HG03354 (cell line): Measurements from ENCODE around the gene MAST3.
A peak's percentile ranks its signal among the peaks of the same experiment; 100 is the strongest.
"Not testable (repeated sequence)": the region's sequence is repeated elsewhere in the genome, so short reads cannot be mapped to it uniquely, and the experiment has no call there.

Experiments used
- ATAC-seq: cut with Tn5 transposase; IDR thresholded peaks from one replicate; pipeline ENCODE4 v1.9.1; 2021; ENCODE audit warnings: mild to moderate bottlenecking; ENCODE audit not compliant: unreplicated experiment, poor library complexity, severe bottlenecking

Gene MAST3

DNA sequence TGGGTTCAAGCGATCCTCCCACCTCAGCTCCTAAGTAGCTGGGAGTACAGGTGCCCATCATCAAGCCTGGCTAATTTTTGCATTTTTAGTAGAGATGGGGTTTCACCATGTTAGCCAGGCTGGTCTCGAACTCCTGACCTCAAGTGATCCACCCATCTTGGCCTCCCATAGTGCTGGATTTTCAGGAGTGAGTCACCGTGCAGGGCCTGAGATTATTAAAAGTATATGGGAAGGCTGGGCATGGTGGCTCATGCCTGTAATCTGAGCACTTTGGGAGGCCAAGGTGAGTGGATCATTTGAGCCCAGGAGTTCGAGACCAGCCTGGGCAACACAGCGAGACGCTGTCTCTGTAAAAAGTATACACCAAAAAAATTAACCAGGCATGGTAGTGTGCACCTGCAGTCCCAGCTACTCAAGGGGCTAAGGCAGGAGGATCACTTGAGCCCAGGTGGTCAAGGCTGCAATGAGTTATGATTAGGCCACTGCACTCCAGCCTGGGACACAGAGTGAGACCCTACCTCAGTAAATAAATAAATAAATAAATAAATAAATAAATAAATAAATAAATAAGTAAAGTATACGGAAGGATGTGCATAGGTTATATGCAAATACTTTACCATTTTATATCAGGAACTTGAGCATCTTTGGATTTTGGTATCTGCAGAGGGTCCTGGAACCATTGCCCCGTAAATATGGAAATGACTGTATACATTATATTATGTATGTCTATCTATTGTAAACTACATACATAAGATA, 11.7 kb upstream of the MAST3 start:
- no peak for ATAC-seq

DNA sequence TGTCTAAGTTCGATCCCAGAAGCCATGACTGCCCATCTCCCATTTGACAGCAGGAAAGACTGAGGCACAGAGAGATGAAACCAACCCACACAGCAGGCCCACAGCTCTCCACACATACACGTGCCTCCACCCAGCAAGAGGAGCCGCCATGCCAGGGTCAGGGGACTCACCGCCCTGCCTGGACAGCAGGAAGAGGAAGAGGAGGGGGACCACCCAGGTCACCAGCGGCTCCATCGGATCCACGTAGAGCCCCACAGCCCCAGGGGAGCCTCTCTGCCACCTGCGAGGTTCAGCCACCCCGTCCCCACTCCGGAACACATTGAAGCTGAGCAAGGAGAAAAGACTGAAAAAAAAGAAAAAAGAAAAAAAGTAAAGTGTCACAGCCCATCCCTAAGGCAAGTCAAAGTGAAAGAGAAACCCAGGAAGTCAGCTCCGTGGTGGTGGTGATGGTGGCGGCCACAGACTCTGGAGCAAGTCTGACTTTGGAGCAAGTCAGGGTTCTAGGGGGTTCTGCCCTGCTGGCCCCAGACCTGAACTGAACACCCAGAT, 10.9 kb upstream of the MAST3 start, which contains the start of gene IL12RB1:
IL12RB1 (minus strand) TSS at position 345 of the 549 bp plus-strand sequence; CDS start at position 234, 111 bp downstream.
- no peak for ATAC-seq

DNA sequence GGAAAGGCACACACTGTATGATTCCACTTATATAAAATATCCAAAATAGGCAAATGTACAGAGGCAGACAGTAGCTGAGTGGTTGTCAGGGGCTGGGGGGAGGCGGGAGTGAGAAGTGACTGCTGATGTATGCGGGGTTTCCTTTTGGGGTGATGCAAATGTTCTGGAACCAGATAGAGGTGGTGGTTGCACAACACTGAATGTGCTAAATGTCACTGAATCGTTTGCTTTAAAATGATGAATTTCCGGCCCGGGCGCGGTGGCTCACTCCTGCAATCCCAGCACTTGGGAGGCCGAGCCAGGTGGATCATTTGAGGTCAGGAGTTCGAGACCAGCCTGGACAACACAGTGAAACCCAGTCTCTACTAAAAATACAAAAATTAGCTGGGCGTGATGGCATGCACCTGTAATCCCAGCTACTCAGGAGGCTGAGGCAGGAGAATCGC, 8.5 kb upstream of the MAST3 start:
- ATAC-seq, result not testable (repeated sequence)

DNA sequence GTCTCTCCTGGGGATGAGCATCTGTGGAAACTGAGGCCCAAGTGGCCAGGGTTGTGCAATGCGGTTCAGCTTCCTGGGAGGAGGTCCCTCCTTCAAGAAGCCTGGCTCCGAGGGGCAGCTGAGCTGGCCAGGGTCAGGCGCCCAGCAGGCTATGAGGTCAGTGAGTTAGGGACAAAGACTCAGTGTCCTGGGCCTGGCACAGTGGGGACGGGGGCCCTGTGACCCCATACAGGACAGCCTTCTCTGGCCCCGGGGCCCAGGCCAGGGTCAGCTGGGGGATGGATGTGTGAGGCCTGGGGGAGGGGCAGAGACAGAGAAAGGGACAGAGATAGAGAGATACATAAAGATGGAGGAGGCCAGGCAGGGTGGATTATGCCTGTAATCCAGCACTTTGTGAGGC, 7.9 kb upstream of the MAST3 start:
- no peak for ATAC-seq

DNA sequence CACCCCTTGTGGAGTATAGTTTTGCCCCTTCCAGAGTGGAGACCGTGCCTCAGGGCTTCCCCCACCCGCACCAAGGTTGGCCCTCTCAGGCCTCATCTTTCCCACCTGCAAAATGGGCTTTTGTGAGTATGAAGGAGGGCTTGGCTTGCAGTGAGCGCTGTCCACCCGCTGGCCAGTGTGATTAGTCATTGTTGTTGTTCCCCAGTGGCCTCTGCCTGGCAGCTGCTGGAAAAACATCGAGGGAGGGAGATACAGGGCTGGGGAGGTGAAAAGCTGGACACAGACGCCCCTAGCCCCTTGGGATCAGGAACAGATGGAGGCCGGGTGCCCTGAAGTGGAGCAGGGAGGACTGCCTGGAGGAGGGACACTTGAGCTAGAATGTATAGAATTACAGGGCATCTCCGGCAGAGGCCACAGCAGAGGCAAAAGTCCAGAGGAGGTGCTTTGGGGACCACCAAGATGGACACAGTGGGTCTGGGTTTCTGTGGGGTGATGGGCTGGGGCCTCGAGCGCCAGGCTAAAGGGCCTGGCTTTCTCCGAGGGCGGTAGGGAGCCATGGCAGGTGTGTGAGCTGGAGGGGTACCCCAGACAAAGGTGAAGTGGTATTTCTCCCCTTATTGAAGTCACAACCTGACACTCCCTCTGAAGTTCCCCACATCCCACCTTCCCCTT, 6.9 kb upstream of the MAST3 start:
- no peak for ATAC-seq

DNA sequence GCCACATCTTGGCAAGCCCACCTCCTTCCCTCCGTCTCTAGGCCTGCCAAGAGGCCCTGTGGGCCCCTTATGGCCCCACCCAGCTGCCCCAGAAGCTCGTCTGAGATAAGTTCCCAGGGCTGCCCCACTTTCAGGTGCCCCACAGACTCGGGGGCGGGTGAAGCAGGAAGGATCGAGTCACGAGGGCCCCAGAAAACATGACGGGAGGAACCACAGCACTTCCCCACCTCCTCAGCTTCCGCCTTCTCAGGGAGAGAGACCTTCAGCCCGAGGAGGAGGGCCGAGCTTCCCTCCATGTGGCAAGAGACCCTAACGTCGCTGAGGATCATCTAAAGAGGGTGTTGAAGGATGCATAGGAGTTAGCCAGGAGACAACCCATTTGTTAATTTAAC, 6.4 kb upstream of the MAST3 start:
- ATAC-seq, result no peak

DNA sequence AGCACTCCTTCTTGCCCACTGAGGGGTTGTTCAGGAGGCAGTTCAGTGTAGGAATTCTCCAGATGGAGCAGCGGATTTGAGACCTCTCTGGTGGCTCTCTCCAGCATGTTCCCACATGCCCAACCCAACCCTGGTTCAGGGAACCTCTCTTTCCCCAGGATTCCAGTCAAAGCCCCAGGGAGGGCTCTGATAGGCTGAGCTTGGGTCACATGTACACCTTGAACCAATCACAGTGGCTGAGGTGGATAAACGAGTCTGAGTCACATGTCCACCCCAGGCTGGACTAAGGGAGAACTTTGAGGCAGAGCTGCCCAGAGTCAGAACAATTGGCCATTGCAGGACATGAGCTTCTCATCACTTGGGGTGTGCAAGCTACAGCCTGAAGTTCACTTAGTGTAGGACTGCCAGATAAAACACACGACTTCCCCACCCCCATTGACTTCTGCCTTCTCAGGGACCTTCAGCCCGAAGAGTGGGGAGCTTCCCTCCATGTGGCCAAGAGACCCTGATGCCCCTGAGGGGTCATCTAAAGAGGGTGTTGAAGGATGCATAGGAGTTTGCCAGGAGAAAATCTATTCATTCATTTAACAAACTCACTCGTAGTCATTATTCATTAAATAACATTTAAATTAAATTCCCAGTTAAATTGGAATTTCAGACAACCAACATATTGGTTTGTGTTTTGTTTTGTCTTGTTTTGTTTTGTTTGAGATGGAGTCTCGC, 4.0 kb upstream of the MAST3 start:
- ATAC-seq, result no peak

DNA sequence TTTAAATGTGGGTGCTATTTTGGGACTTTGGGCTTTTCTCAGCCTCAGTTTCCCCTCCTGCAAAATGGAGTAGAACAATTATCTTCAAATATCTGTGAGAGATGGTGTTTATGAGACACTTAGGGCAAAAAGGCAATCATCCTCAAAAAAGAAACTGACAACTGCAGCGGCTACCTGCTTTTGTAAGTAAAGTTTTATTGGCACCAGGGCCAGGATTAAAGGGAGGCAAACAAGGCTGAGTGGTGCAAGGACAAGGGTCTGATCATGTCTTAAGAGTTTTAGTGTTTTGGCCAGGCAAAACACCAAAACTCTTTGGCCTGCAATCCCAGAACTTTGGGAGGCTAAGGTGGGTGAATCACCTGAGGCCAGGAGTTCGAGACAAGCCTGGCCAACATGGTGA, 1.3 kb upstream of the MAST3 start:
- no peak for ATAC-seq

DNA sequence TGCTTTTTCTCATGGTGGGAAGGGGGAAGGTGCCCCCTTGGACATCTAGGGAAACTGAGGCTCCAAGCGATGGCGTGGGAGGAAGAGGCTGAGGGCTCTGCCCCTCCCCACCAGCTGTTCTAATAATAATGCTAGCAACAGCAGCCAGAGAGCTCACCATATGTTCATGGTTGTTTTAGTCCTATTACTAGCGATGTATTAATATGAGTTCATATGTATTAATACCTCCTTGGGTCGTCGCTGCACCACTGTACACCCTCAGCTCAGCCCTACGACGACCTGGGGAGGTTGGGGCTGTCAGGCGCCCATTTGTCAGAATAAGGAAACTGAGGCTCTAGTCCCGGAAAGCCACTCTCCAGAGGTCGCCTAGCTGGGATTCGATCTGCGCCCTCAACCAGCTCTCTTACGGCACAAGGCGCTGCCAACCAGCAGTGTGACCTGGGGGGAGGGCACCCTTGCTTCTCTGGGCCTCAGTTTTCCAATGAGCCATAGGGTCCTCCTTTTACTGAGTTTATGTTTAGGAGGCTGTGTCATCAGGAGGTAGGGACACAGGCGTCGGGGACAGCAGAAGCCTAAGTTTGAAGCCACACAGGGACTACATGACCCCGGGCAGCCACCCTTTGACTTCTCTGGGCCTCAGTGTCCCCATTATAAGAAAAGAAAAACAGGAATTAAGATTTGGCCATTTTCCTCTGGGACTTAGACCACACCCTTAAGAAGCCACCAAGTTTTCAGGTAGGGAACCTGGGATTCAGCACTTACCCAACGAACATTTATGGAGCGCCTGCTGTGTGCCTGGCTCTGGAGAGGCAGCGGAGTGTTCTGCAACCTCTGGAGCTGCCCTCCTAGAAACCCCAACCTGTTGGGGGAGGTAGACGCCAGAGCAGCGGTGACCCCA, 664 bp downstream of the MAST3 start:
- ATAC-seq, result peak; percentile 15

DNA sequence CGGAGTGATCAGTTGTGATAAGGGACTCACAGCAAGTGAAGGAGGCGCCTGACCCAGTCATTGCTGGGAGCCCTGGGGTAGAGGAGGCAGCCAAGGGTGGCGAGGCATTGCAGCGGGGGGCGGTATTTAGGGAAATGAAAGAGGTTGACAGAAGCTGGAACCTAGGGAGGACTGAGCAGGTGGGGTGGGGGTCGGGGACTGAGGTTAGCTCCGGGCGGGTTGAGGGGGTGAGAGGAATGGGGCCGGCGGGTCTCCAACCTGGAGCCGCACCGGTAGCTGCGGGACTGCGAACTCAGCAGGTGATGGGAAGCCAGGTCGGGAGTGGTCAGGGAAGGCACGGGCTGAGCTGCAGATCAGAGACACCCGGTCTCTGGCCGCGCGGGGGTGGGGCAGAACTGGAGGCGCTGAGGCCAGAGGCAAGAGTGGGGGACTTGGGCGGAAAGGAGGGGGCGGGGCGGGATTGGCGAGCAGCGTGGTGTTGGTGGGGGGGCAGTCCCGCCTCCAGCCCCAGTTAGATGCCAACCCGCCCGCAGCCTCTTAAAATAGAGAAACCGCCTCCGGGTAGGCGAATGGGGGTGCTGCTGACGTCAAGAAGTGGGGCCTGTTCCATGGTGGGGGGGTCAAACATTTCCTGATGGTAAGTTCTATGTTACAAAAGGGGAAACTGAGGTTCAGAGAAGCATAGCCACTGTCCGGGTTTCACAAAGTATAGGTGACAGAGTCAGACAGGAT, 1.5 kb downstream of the MAST3 start:
- peak; percentile 68 for ATAC-seq

DNA sequence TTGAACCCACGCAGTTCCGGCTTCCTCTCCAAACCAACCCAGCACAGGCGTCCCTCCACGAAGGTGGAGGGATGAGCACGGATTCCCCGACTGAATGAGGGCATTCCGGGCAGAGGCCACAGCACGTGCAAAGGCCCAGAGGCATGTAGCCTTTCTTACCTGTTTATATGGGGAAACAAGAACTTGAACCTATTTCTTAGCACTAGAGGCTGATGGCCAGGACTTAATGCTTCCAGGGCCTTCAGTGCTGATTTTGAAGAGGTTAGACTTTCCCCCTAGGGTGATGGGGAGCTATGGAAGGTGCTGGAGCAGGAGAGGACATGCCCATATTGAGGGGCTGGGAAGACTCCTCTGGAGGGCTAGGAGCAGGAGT, 2.0 kb downstream of the MAST3 start:
- ATAC-seq, result no peak

DNA sequence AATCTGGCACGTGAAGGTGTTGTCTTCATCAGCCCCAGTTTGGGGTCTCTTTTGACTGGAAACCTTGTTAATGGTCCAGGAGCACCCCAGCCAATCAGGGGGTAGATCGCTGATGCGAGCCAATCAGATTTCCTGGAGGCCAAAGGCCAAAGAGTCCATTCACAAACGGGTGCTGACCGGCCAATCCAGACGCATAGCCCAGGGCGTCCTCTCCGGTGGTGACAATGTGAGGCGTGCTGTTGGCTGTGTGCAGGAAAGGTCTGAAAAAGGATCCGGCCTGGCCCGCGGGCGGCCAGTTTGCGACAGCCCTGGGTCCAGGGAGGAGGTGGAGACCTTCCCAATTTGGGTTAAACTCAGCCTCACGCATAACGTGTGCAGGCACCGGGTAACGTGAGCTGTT, 3.1 kb downstream of the MAST3 start:
- no peak for ATAC-seq

DNA sequence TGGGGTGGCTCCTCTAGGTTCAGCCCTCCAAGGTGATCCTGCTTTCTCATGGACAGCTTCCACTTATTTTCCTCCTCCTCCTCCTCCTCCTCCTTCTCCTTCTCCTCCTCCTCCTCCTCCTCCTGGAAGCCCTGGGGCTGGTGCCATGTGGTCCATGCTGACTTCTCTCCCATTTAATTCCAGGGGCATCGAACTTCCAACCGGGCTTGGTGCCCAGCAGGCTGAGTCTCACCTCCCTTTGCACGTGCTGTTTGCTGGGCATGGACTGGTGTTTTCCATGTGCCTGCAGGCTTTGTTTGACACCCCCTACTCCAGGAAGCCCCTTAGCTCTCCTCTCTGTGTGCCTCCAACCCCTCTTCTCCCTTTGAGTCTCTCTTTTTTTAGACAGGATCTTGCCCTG, 3.7 kb downstream of the MAST3 start:
- ATAC-seq, result no peak

DNA sequence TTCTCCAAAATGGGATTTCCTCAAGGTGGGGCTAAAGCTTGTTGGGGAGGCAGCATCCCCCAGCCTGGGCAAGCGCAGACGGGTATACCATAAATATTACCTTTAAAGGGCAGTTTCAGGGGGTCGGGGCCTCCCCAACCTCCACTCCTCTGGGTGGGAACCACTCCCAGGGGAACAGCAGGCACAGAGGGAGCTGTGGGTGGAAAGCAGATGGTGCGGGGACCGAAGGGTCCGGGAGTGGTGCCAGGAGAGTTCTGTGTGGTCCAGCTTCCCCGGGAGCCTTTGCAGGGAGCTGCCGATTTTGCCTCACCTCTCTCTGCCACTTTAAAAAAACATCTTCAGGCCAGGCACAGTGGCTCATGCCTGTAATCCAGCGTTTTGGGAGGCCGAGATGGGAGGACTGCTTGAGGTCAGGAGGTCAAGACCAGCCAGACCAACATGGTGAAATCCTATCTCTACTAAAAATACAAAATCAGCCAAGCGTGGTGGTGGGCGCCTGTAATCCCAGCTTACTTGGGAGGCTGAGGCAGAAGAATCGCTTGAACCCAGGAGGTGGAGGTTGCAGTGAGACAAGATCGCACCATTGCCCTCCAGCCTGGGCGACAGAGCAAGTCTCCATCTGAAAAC, 5.5 kb downstream of the MAST3 start:
- no peak for ATAC-seq

DNA sequence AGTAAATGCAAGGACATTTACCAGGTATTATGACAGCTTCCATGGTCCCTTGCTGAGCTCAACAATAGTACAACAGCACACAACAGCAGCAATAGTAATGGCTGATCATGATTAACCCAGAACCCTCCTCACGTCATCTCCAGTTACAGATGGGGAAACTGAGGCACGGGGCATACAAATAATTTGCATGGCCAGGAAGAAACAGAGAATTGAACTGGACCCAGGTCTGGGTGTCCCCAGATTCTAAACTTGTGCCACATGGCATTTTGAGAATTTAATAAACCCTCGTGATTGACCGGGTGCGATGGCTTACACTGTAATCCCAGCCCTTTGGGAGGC, 7.2 kb downstream of the MAST3 start:
- no peak for ATAC-seq

DNA sequence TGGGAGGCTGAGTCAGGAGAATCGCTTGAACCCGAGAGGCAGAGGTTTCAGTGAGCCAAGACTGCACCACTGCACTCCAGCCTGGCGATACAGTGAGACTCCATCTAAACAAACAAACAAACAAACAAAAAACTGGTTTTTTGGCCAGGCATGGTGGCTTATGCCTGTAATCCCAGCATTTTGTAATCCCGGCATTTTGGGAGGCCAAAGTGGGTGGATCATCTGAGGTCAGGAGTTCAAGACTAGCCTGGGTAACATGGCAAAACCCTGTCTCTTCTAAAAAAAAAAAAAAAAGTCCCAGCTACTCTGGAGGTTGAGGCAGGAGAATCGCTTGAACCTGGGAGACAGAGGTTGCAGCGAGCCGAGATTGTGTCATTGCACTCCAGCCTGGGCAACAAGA, 7.7 kb downstream of the MAST3 start:
- ATAC-seq, result not testable (repeated sequence)

DNA sequence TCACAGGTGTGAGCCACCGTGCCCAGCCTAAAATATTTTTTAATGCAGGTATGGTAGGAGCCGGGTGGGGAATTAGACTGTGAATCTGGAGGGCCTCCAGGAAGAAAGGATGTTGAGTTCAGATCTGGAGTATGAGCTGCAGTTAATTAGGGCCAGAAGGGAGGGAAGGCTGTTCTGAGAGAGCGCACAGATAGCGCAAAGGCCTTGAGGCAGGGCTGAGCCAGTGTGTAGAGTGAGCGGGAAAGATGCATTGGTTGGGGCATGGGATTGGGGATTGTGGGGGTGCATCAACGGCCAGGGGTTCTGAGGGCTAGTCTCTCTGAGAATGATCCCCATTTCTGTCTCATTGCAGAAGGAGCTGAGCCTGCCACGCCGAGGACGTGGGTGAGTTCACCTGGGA, 9.7 kb downstream of the MAST3 start:
- ATAC-seq, result no peak

DNA sequence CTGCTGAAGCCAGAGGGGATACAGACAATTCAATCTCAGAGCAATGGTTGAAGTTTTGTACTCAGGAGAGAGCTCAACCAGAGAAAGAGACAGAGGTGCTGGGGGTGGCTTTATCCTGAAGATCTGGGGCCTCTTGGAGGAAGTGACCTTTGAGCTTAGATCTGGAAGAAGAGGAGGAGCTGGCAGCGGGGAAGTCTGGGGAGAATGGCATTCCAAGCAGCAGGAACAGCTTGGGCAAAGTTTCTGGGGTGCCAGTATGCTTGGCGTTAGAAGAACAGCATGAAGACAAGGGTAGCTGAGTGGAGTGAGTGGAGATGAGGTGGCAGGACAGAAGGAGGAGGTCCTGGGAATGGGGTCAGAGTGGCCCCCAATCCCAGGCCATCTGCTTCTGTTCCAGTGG, 11.3 kb downstream of the MAST3 start:
- ATAC-seq, result no peak

DNA sequence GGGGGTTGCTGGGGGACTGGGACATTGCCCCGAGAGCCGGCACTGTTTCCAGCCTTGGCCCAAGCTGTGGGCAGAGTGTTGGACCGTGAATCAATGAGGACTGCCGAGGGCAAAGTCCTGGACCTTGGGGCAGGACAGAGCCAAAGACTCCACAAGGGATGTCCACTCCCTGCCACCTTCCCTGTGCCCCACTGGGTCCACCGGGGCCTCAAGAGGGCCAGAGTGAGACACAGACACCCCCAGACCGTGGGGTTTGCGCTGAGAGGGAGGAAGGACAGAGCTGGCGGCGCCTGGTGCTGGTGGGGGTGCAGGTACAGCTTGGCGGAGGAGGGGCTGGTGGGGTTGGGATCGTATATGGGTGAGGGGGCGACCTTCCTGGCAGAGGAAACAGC, 11.8 kb downstream of the MAST3 start:
- ATAC-seq, result no peak
